HG03060 (cell line): Measurements from ENCODE around the gene HOMER1.
"Not testable (repeated sequence)": the region's sequence is repeated elsewhere in the genome, so short reads cannot be mapped to it uniquely, and the experiment has no call there.

Source experiments
- ATAC-seq: cut with Tn5 transposase; IDR thresholded peaks from one replicate; pipeline ENCODE4 v1.9.1; 2021; ENCODE audit warnings: low read depth, moderate number of reproducible peaks; ENCODE audit not compliant: unreplicated experiment

HOMER1 gene

GRCh38 chr5:79436224-79436623 is 77.7 kb downstream of the HOMER1 start:
- ATAC-seq, result no peak

GRCh38 chr5:79430196-79430595 is 83.7 kb downstream of the HOMER1 start:
- no peak for ATAC-seq

DNA sequence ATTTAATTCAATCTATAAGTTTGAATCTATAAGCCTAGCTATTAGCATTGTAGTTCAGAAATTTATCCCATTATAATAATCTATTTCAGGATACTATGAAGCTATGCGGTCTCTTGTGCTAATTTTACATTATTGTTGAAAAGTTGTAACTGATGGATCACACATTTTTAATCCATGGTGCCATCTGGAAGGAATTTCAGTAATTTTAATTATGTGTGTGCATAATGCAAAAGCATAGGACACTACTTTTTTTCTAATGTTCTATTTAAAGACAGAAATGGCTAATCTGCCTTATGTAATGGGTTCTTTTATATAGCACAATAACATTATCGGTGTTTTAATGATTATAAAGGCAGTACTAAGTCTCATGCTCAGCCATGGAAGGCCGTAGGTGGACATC is 90.6 kb downstream of the HOMER1 start:
- no peak for ATAC-seq

GRCh38 chr5:79420248-79420647 is 93.7 kb downstream of the HOMER1 start:
- ATAC-seq, result no peak

DNA sequence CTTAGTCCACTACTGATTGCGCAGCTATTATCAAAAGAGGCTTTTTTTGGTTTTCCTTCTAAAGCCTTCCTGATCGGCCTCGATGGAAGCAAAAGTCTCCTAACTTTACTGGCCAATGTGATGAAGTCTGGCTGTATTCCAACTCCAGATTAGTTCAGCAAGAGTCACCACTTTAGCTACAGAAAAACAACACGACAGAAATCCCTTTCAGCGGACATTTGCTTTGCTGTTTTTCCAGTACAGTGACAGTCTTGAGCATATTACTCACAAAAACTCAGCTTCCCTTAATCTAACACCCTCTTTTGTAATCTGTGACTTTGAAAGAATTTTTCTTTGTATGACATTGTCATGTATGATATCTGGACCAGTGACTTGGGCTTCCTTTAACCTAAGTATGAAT is 95.7 kb downstream of the HOMER1 start:
- no peak for ATAC-seq

GRCh38 chr5:79417495-79417894 is 96.4 kb downstream of the HOMER1 start:
- no peak for ATAC-seq

GRCh38 chr5:79416499-79416898 is 97.4 kb downstream of the HOMER1 start:
- ATAC-seq, result peak; percentile 90

DNA sequence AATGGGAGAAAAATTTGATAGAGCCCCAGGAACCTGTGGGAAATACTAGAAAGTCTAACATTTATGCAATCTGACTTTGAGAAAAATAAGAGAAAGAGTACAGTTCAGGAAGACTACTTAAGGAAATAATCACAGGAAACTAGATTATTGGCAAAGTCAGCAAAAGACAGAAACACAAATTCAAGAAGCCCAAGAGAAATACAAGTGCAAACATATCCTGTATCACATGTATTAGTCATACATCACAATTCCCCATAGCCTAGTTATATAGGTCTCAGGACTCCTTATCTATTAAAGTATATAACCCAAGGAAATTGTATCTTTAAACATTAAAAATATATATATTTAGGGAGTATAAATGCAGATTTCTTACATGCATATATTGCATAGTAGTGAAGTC is 100.8 kb downstream of the HOMER1 start:
- no peak for ATAC-seq

GRCh38 chr5:79408028-79408427 is 105.9 kb downstream of the HOMER1 start:
- no peak for ATAC-seq

- no peak for ATAC-seq
Measured at GRCh38 chr5:79407591-79407990, 106.3 kb downstream of the HOMER1 start.

DNA sequence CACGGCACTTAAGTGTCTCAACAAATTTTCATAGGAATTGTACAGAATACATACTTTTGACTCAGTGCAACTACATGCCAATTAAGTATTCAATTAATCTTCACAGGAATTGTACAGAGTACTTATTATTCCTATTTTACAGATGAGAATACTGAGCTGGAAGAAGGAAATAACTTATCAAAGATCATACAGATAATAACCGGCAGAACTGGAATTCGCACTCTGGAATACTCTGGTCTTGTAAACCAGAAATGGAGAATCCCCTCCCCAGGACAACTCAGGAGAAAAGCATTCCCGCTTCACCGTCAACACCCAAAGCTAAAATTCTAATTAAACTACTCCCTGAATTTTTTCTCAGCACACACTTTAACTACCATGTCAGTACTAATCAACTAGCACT is 112.7 kb downstream of the HOMER1 start:
- no peak for ATAC-seq

DNA sequence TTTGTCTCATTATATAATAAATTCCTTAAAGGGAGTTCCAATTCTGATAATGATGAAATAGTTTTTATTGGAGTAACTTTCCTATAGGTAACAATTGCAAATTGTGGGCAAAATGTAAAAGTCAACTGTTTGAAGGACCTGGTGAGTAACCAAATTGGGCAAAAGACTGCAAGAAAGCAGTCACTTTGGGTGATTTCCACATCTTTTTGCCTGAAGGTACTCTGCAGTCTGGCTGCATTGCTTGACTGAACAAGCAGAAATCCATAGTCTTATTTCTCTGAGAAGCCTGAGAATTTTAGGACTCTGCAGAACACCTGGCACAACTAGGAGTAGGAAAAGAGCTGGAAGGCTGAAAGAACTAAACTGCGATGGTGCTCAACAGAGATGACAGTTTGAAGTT is 114.9 kb downstream of the HOMER1 start:
- ATAC-seq, result no peak

DNA sequence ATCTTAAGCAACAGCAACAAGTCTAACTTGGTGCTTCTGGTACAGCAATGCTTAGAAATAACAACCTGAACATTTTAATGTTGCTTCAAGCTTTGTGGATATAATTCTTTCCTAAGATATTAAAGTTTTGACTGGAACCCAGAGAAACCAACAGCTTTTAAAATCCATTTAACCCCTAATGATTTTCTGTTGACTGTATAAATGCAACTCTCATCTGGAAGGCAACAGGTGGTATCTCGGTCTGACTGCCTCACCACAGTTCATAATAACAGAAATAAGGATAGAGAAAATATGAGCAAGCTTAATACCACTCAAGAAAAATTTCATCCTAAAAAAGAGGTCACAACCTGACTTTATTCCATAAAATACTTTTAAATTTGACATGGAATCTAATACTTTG is 116.9 kb downstream of the HOMER1 start:
- ATAC-seq, result no peak

- ATAC-seq, result no peak
Measured at GRCh38 chr5:79396265-79396664, 117.7 kb downstream of the HOMER1 start.

DNA sequence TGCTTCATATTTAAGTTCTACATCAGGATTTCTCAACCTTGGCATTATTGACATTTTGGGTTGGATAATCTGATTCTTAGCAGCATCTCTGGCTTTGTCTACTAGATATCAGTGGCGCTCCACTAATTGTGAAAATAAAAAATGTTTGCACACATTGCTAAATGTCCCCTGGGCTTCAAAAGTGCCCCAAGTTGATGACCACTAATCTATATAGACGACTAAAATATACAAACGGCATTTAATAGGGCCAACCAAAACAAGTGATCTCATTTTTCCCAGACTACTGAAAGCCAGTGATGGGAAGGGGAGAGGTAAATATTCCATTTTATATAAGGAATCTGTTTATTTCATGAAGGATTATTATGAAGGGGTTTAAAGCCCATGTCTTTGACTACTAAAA is 118.6 kb downstream of the HOMER1 start:
- no peak for ATAC-seq

DNA sequence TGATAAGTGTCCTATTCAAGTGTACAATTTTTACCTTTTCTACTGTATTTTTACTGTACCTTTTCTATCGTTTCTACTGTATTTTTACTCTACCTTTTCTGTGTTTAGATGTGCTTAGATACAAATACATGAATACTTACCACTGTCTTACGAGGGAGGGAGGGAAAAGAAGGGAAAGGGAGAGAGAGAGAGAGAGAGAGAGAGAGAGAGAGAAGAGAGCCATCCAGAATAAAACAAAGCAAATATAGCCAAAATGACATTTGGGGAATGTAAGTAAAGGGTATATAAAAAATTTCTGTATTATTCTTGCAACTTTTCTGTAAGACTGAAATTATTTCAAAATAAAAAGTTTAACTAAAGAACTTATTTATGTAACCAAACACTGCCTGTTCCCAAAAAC is 121.2 kb downstream of the HOMER1 start:
- no peak for ATAC-seq

DNA sequence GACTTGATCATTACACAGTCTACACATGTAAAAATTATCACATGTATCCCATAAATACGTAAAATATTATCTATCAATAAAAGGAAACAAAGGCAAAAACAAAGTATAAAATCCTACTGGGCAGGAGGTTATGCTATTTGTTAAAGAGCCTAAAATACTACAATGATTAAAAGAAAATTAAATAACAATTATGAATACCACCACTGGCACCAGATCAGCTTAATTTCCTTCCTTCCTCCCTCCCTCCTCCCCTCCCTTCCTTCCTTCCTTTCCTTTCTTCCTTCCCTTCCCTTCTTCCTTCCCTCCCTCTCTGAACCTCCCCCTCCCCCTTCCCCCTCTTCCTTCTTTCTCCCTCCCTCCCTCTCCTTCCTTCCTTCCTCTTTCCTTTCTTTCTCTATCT is 127.3 kb downstream of the HOMER1 start:
- ATAC-seq, result no peak

GRCh38 chr5:79385126-79385525 is 128.8 kb downstream of the HOMER1 start:
- ATAC-seq, result not testable (repeated sequence)

- ATAC-seq, result no peak
Measured at GRCh38 chr5:79378510-79379186, 135.3 kb downstream of the HOMER1 start.

DNA sequence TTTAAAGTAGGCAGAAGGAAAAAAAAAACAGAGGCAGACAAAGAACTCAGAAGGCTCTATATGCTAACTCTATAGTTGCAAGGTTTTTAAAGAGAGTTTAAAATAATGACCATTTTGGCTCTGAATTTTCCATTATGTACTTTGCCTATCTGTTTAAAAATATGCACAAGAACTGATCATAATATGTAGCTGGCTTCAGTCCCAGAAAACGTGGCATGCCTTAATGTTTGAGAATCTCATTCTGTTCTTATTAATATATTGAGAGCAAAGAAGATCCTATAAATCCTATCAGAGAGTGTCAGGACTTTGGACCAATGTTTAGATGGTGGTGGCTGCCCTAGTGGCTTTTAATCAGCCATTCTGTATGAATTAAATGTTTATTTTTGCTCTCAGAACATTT is 156.5 kb downstream of the HOMER1 start:
- ATAC-seq, result no peak

DNA sequence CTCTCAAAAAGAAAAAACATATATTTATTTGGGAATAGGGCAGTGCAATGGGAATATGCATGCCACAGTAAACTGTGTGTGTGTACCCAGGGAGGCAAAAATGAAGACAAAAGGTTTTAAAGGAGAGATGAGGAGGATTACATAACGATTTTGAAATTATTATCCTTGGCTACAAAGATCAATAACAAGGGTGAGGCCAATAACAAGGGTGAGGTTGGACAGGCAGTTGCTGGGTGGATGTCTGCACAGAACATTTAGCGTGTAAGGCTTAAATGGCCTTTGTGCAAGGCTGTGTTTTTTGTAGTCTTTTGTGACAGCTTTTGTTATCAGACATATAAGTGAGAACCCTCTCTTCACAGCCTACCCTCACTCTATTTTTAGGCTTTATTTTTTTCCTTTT is 164.1 kb downstream of the HOMER1 start:
- ATAC-seq, result no peak

DNA sequence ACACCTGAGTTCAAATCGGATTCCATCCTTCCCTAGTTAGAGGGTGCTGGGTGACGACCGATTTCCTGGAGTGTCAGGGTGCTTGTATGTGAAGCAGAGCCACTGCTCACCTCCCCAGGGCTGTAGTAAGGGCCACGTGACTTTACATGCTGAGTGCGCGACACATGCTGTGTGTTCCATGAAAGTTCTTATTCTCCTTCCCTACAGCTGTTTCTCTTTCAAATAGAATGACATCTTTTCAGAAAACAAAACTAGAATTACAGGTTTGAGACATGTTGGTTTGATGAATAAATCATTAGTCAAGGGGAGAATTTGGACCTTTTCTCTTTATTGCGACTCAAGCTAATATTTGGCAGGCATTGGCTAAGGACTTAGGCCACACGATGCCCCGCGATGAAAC is 164.9 kb downstream of the HOMER1 start:
- ATAC-seq, result no peak

DNA sequence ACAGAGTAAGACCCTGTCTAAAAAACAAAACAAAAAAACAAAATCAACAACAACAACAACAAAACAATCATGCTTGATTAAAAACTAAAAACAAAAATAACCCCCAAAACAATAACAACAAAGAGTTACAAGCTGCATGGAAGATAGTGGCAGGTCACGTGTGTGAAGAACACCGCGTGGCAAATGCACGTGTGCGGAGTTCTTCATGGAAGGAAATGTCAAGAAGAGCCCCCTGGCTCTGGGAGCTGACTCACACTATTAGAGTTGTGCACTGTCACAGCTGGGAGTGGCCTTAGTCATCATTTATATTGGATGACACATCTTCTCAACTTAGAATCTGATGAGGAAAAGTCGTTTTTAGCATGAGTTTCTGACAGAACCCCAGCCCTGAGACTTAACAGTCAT is 167.5 kb downstream of the HOMER1 start:
- ATAC-seq, result no peak
